D721Med (cell line): ENCODE measurements around the gene NUP93.

Experiments used
- DNase-seq: peaks from one replicate; pipeline ENCODE4 v3.0.0; 2011; ENCODE audit warnings: low spot score; ENCODE audit not compliant: insufficient read length
- FAIRE-seq: peaks from 2 replicates; lab custom pipeline; 2011; peaks lifted over from hg19 to GRCh38; lab: Jason Lieb, UNC
- CTCF ChIP-seq: IDR thresholded peaks from 2 replicates; pipeline ENCODE4 v1.5.1; 2012; ENCODE audit warnings: mild to moderate bottlenecking, control low read depth; ENCODE audit not compliant: insufficient read depth; ENCODE audit errors: missing control alignments

Gene NUP93

GRCh38 chr16:56753410-56753809, 23.5 kb downstream of the NUP93 start:
- DNase-seq (no peak), FAIRE-seq (no peak)
- no peak for TF ChIP-seq CTCF

- TF ChIP-seq CTCF: no peak
- FAIRE-seq (no peak), DNase-seq (no peak)
These were observed 25.1 kb downstream of the NUP93 start for GRCh38 chr16:56755038-56755437.

GRCh38 chr16:56758432-56758831, 28.5 kb downstream of the NUP93 start:
- no peak for TF ChIP-seq CTCF
- no peak for DNase-seq
- no peak for FAIRE-seq

- DNase-seq (no peak), FAIRE-seq (no peak)
- TF ChIP-seq CTCF: no peak
These were observed 29.0 kb downstream of the NUP93 start for GRCh38 chr16:56758930-56759329.

- no peak for FAIRE-seq
- no peak for DNase-seq
- TF ChIP-seq CTCF: no peak
These were observed 33.5 kb downstream of the NUP93 start for GRCh38 chr16:56763291-56763916.

- no peak for TF ChIP-seq CTCF
- DNase-seq (no peak), FAIRE-seq (peak; percentile 32)
These were observed 34.9 kb downstream of the NUP93 start for GRCh38 chr16:56764835-56765234.

- FAIRE-seq (no peak), DNase-seq (no peak)
- TF ChIP-seq CTCF: no peak
These were observed 36.0 kb downstream of the NUP93 start for GRCh38 chr16:56765949-56766348.
